A549 (cell line): ENCODE measurements around the gene RTN4R. TPM values are rescaled to one million over a fixed set of nuclear protein-coding genes. Genes with fewer than 3 reads are reported as not detected.

Source experiments
- ATAC-seq, 2 experiments: fragments of 200-7000 bp in 1 of 2; fragments of >200 bp in 1 of 2; cut with Nextera tagmentation in 1 of 2; cut with Tn5 transposase in 1 of 2; 3 replicates each; pipeline versions ENCODE4 v1.8.0 to v1.9.1; 2018 to 2020; ENCODE audit warnings: mild to moderate bottlenecking in 1 of 2, moderate library complexity in 1 of 2
- CTCF ChIA-PET: fragments of 300-600 bp; sonication (Branson Sonifier 250); formaldehyde crosslinking; extraction: SDS; loops from one replicate; lab custom pipeline; 2021; ENCODE audit warnings: antibody characterized with exemption, inconsistent platforms; lab: Yijun Ruan, JAX
- POLR2A ChIA-PET: fragments of 350-600 bp; formaldehyde crosslinking; extraction: SDS; loops from one replicate; lab custom pipeline; 2021; ENCODE audit warnings: antibody characterized with exemption, inconsistent platforms; lab: Yijun Ruan, JAX
- DNase-seq, 2 experiments: peaks; one replicate each; pipeline versions ENCODE4 v3.0.0 to v3.0.0-alpha.2; 2011 to 2016; ENCODE audit warnings: low read depth in 1 of 2, low spot score in 1 of 2
- FAIRE-seq: peaks from 2 replicates; lab custom pipeline; 2011; peaks lifted over from hg19 to GRCh38; lab: Jason Lieb, UNC
- H3K27ac ChIP-seq, 2 experiments: fragments of >200 bp; sonication (Bioruptor Twin); formaldehyde crosslinking; 3 replicates each; pipeline ENCODE4 v1.5.1; 2016 to 2017
- H3K4me1 ChIP-seq: fragments of >200 bp; sonication (Bioruptor Twin); formaldehyde crosslinking; 3 replicates; pipeline ENCODE4 v1.6.1; 2016
- H3K4me2 ChIP-seq: fragments of >200 bp; sonication (Bioruptor Twin); formaldehyde crosslinking; 3 replicates; pipeline ENCODE4 v1.6.1; 2016
- H3K4me3 ChIP-seq: fragments of >200 bp; sonication (Bioruptor Twin); formaldehyde crosslinking; 3 replicates; pipeline ENCODE4 v1.5.1; 2016
- H3K9me3 ChIP-seq: fragments of >200 bp; sonication (Bioruptor Twin); formaldehyde crosslinking; 3 replicates; pipeline ENCODE4 v1.6.1; 2016
- CBX2 ChIP-seq: fragments of 200-600 bp; sonication (generic); IDR thresholded peaks from 2 replicates; pipeline ENCODE4 v1.6.1; 2016; ENCODE audit warnings: low read depth, mild to moderate bottlenecking, borderline replicate concordance
- CBX8 ChIP-seq: fragments of 200-600 bp; sonication (generic); IDR thresholded peaks from 2 replicates; pipeline ENCODE4 v1.6.1; 2016
- CHD2 ChIP-seq: fragments of 150-350 bp; IDR thresholded peaks from 2 replicates; pipeline ENCODE4 v1.6.1; 2014; ENCODE audit warnings: low read length; ENCODE audit not compliant: partially characterized antibody
- EHF ChIP-seq: fragments of 250-450 bp; sonication (Bioruptor Pico); IDR thresholded peaks from 2 replicates; pipeline ENCODE4 v1.5.0; 2020; ENCODE audit warnings: mild to moderate bottlenecking
- EHMT2 ChIP-seq: fragments of 200-600 bp; sonication (generic); IDR thresholded peaks from 2 replicates; pipeline ENCODE4 v1.6.1; 2016; ENCODE audit warnings: antibody characterized with exemption, low read depth, mild to moderate bottlenecking, moderate library complexity
- ESRRA ChIP-seq: fragments of 150-350 bp; IDR thresholded peaks from 2 replicates; pipeline ENCODE4 v1.6.1; 2014; ENCODE audit warnings: mild to moderate bottlenecking, low read length, borderline replicate concordance
- HES2 ChIP-seq: fragments of >200 bp; sonication (Bioruptor Twin); formaldehyde crosslinking; IDR thresholded peaks from 2 replicates; pipeline ENCODE4 v1.6.1; 2016
- HOXA7 ChIP-seq: fragments of 250-450 bp; sonication (Bioruptor Pico); IDR thresholded peaks from 2 replicates; pipeline ENCODE4 v1.5.0; 2020; ENCODE audit warnings: mild to moderate bottlenecking, moderate library complexity
- HOXB5 ChIP-seq: fragments of 250-450 bp; sonication (Bioruptor Pico); IDR thresholded peaks from 2 replicates; pipeline ENCODE4 v1.5.0; 2020; ENCODE audit warnings: mild to moderate bottlenecking, moderate library complexity
- KDM5A ChIP-seq: fragments of 200-600 bp; sonication (generic); IDR thresholded peaks from 2 replicates; pipeline ENCODE4 v1.6.1; 2016; ENCODE audit warnings: antibody characterized with exemption, mild to moderate bottlenecking
- NFE2L2 ChIP-seq: fragments of 150-350 bp; conservative IDR thresholded peaks from 2 replicates; pipeline ENCODE4 v1.6.1; 2014; ENCODE audit warnings: low read length
- NPAS2 ChIP-seq: fragments of 250-450 bp; sonication (Bioruptor Pico); IDR thresholded peaks from 2 replicates; pipeline ENCODE4 v1.8.0; 2022; ENCODE audit warnings: mild to moderate bottlenecking, moderate library complexity, borderline replicate concordance
- PBX3 ChIP-seq: IDR thresholded peaks from 2 replicates; pipeline ENCODE4 v1.6.1; 2012
- PHF8 ChIP-seq: fragments of 200-600 bp; sonication (generic); IDR thresholded peaks from 2 replicates; pipeline ENCODE4 v1.6.1; 2016; ENCODE audit warnings: low read depth, mild to moderate bottlenecking, antibody characterized with exemption, moderate library complexity, borderline replicate concordance
- RAD21 ChIP-seq, 2 experiments: fragments of >200 bp in 1 of 2; sonication (Bioruptor Twin) in 1 of 2; formaldehyde crosslinking in 1 of 2; IDR thresholded peaks in 1 of 2; conservative IDR thresholded peaks in 1 of 2; 2 replicates in 1 of 2; 3 replicates in 1 of 2; pipeline ENCODE4 v1.6.1; 2012 to 2018; ENCODE audit warnings: inconsistent platforms in 1 of 2
- RARB ChIP-seq: fragments of 250-450 bp; sonication (Bioruptor Pico); IDR thresholded peaks from 2 replicates; pipeline ENCODE4 v1.8.0; 2021; ENCODE audit warnings: mild to moderate bottlenecking, moderate library complexity
- REST ChIP-seq: fragments of 200-600 bp; sonication (generic); IDR thresholded peaks from 2 replicates; pipeline ENCODE4 v1.6.1; 2016; ENCODE audit warnings: antibody characterized with exemption, mild to moderate bottlenecking, moderate library complexity
- ZFP36 ChIP-seq: fragments of 450-650 bp; IDR thresholded peaks from 2 replicates; pipeline ENCODE4 v1.6.1; 2014; ENCODE audit warnings: borderline replicate concordance; ENCODE audit not compliant: partially characterized antibody
- ZNF302 ChIP-seq: fragments of 250-450 bp; sonication (Bioruptor Pico); IDR thresholded peaks from 2 replicates; pipeline ENCODE4 v1.9.0; 2021; ENCODE audit warnings: inconsistent platforms, mild to moderate bottlenecking, moderate library complexity
- WGBS: methylation state at CpG from one replicate; pipeline ENCODE4 v1.1.6; 2017; ENCODE audit errors: missing lambda C conversion rate; 5-methylcytosine and 5-hydroxymethylcytosine counted together
- polyA plus RNA-seq, 4 experiments: library from polyadenylated mRNA; depleted of rRNA in 3 of 4; stranded (reverse); fragments of >200 nt; fragmentation: RNase III in 1 of 4; extraction: RNeasy Plus Mini Kit Qiagen cat#74134 plus additional on column Dnase treatment in 1 of 4; gene quantifications; 2 replicates in 3 of 4; 3 replicates in 1 of 4; pipeline ENCODE4 v1.2.3, GENCODE V29; 2011 to 2017

The RTN4R gene
- polyA plus RNA-seq, 2 of the 4 experiments (the other 2 are of a cell fraction): 1.0 to 2.7 TPM

- POLR2A ChIA-PET: no interaction called here
- no peak overlapping the region for H3K4me2 ChIP-seq
- H3K27ac ChIP-seq: no peak overlapping the region
- DNase-seq (no peak), FAIRE-seq (no peak), ATAC-seq (no peak)
- TF ChIP-seq ZFP36: peak; percentile 65
- no peak for TF ChIP-seq PHF8
- 0 out of 3 replicates have a peak, but pooled peaks cover 5% of the 10 kb centered on the region for H3K4me1 ChIP-seq
- no peak overlapping the region for H3K4me3 ChIP-seq
- no peaks in the 10 kb centered on the region for H3K9me3 ChIP-seq
- WGBS: 64% methylated on average over 7 of the region's 7 CpGs
- CTCF ChIA-PET: interaction anchor here (1.2 kb wide), 1 partner anchor 21 kb away, joined by 4 read pairs; no protein-coding TSS in a partner anchor
Measured at GRCh38 chr22:20262582-20263147, 5.5 kb downstream of the RTN4R start.

GRCh38 chr22:20261848-20262581 is 6.1 kb downstream of the RTN4R start:
- no peak overlapping the region for H3K27ac ChIP-seq
- no peak overlapping the region for H3K4me3 ChIP-seq
- no peaks in the 10 kb centered on the region for H3K9me3 ChIP-seq
- ChIA-PET POLR2A (no interaction called here), CTCF (interaction anchor here (1.2 kb wide), 1 partner anchor 21 kb away, joined by 4 read pairs; no protein-coding TSS in a partner anchor)
- WGBS: 63% methylated on average over 8 of the region's 14 CpGs
- TF ChIP-seq CHD2 (no peak), NPAS2 (CRISPR knock-in tag) (no peak), HES2 (no peak), EHF (CRISPR knock-in tag) (no peak), CBX2 (no peak), KDM5A (no peak), RAD21 (conservative IDR thresholded peaks at IDR 0.05 in 1 of 2, IDR thresholded peaks at IDR 0.05 in 1 of 2) (no peak), REST (no peak), PBX3 (no peak), ZFP36 (no peak), HOXB5 (CRISPR knock-in tag) (no peak), RARB (CRISPR knock-in tag) (no peak), NFE2L2 (no peak), PHF8 (no peak), CBX8 (no peak), EHMT2 (no peak), ZNF302 (CRISPR knock-in tag) (no peak), ESRRA (no peak), HOXA7 (no peak)
- 0 out of 3 replicates have a peak, but pooled peaks cover under 1% of the 10 kb centered on the region for H3K4me1 ChIP-seq
- no peak for FAIRE-seq
- no peak overlapping the region for H3K4me2 ChIP-seq
- no peak for ATAC-seq
- DNase-seq: no peak
